Measurements from ENCODE around the gene GUCY1A2. TPM values are rescaled to one million over a fixed set of nuclear protein-coding genes. Genes with fewer than 3 reads are reported as not detected.

GUCY1A2 gene
- total RNA-seq, 1 experiment from 2014 or later = 0.55 TPM

- Histone ChIP-seq H4K8ac (replicated peaks; ENCODE audit: insufficient read length, low read depth, low read length) (no peak overlapping the region), H3K23ac (ENCODE audit: insufficient read length, low read depth, low read length) (no peak overlapping the region), H2BK5ac (ENCODE audit: insufficient read length, low read length) (no peak overlapping the region), H3K27ac (ENCODE audit: insufficient read length, low read depth, low read length) (no peak overlapping the region), H3K56ac (ENCODE audit: insufficient read length, low read depth, low read length) (no peak overlapping the region), H2AFZ (ENCODE audit: low read length) (no peak overlapping the region), H2BK15ac (ENCODE audit: low read depth, low read length) (no peak overlapping the region), H3T11ph (ENCODE audit: low read length) (no peak overlapping the region), H3K4me1 (ENCODE audit: insufficient read depth, low read length) (no peaks in the 10 kb centered on the region), H3K9me3 (ENCODE audit: control insufficient read depth, low read depth, low read length) (no peaks in the 10 kb centered on the region), H4K91ac (ENCODE audit: insufficient read length, low read depth, low read length) (no peak overlapping the region), H3K27me3 (ENCODE audit: insufficient read depth, low read length) (no peaks in the 10 kb centered on the region), H3K14ac (ENCODE audit: insufficient read depth, low read length) (no peak overlapping the region), H3K4me2 (ENCODE audit: insufficient read depth, insufficient read length, low read length) (no peak overlapping the region), H3K18ac (ENCODE audit: insufficient read length, low read depth, low read length) (no peak overlapping the region), H3K9ac (ENCODE audit: extremely low read depth, insufficient read length, low read length) (no peak overlapping the region), H2BK12ac (ENCODE audit: insufficient read length, low read depth, low read length) (no peak overlapping the region), H2BK20ac (ENCODE audit: low read depth, low read length, poor library complexity, severe bottlenecking) (no peak overlapping the region), H3K79me1 (ENCODE audit: insufficient read depth, low read depth, low read length, poor library complexity, severe bottlenecking) (no peaks in the 10 kb centered on the region), H4K20me1 (ENCODE audit: control insufficient read depth, insufficient read depth, insufficient read length) (no peaks in the 10 kb centered on the region), H2AK5ac (ENCODE audit: insufficient read length, low read length) (no peak overlapping the region), H2BK120ac (ENCODE audit: low read depth, low read length, poor library complexity, severe bottlenecking) (no peak overlapping the region), H3K4ac (ENCODE audit: low read depth, low read length) (no peak overlapping the region), H4K5ac (ENCODE audit: insufficient read length, low read depth, low read length) (no peak overlapping the region), H3K23me2 (ENCODE audit: insufficient read length, low read depth, low read length, poor library complexity, severe bottlenecking) (no peaks in the 10 kb centered on the region), H3K79me2 (ENCODE audit: insufficient read depth, low read length) (no peaks in the 10 kb centered on the region)
- no peak overlapping the region for H3K27ac Mint-ChIP-seq
- no peak overlapping the region for H3K4me3 Mint-ChIP-seq
- no CpG with 5 or more reads among the region's 1 CpG for WGBS (ENCODE audit: extremely low coverage, insufficient read length, low lambda C conversion rate)
- no peak for TF ChIP-seq CTCF (conservative IDR thresholded peaks at IDR 0.05)
- no peak for DNase-seq
- peaks cover under 1 to 1% of the 10 kb centered on the region in 2 experiments; a peak in 3 of 4 replicates for H3K4me1 Mint-ChIP-seq
- H3K27me3 Mint-ChIP-seq (ENCODE audit: low read depth) = no peaks in the 10 kb centered on the region
- no peaks in the 10 kb centered on the region for H3K36me3 Mint-ChIP-seq (ENCODE audit: insufficient read depth in 1 of 3, low read depth in 3 of 3)
- H3K9me3 Mint-ChIP-seq = no peaks in the 10 kb centered on the region
Measured at GRCh38 chr11:106989078-106989455, 29.2 kb downstream of the GUCY1A2 start.

Measured in H9 (cell line).